ENCODE measurements around the gene DAO. TPM values are rescaled to one million over a fixed set of nuclear protein-coding genes. Genes with fewer than 3 reads are reported as not detected.

The DAO gene
- total RNA-seq, 1 donor = not detected

DNA sequence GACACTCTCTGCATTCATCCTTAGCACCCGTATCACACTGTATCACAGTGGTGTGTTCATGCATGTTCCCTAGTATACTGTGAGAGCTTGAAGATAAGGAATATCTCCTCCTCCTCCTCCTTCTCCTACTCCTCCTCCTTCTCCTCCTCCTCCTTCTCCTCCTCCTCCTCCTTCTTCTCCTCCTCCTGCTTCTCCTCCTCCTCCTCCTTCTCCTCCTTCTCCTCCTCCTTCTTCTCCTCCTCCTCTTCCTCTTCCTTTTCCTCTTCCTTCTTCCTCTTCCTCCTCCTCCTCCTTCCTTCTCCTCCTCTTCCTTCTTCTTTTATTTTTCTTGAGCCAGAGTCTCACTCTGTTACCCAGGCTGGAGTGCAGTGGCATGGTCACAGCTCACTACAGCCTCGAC is 27.1 kb downstream of the DAO start:
- no peak for TF ChIP-seq CTCF (IDR thresholded peaks at IDR 0.05; ENCODE audit: insufficient read depth, low read depth, low read length)
- no peak for DNase-seq (ENCODE audit: low read depth)

DNA sequence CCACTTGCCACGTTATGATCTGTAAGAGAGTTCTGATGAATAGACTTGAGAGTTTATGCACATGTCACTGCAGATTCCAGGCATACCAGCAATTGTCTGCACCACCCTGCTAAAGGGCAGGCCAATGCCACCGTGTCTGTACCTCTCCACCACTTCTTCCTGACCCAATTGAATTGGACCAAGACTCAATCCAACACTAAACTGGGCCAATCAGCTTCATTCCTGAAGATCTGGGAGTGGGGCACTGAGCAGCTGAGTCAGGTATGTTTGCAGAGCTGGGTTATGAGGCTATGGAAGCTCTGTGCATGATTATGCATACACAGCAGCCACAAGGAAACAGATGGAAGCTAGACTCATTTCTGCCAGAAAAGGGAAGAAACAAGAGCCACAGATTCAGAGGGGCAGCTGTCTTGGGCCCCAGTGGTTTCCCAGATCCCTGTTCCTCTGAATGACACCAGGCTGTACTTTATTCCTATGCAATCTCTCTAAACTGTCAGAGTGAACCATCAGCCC is 28.0 kb downstream of the DAO start:
- DNase-seq (ENCODE audit: low read depth) = no peak
- TF ChIP-seq CTCF (IDR thresholded peaks at IDR 0.05; ENCODE audit: insufficient read depth, low read depth, low read length) = no peak
- no peak overlapping the region for H3K4me3 ChIP-seq (ENCODE audit: low read depth, low read length)

More for the DNA sequence above, 27.1 kb downstream of the DAO start:
- H3K4me3 ChIP-seq (ENCODE audit: low read depth, low read length) = no peak overlapping the region

GRCh38 chr12:108910336-108910735 is 30.4 kb downstream of the DAO start:
- H3K4me3 ChIP-seq (ENCODE audit: low read depth, low read length) = no peak overlapping the region
- TF ChIP-seq CTCF (IDR thresholded peaks at IDR 0.05; ENCODE audit: insufficient read depth, low read depth, low read length) = no peak
- no peak for DNase-seq (ENCODE audit: low read depth)

- TF ChIP-seq CTCF (IDR thresholded peaks at IDR 0.05; ENCODE audit: insufficient read depth, low read depth, low read length) = no peak
- no peak for DNase-seq (ENCODE audit: low read depth)
- no peak overlapping the region for H3K4me3 ChIP-seq (ENCODE audit: low read depth, low read length)
Measured at GRCh38 chr12:108911915-108912314, 32.0 kb downstream of the DAO start.

DNA sequence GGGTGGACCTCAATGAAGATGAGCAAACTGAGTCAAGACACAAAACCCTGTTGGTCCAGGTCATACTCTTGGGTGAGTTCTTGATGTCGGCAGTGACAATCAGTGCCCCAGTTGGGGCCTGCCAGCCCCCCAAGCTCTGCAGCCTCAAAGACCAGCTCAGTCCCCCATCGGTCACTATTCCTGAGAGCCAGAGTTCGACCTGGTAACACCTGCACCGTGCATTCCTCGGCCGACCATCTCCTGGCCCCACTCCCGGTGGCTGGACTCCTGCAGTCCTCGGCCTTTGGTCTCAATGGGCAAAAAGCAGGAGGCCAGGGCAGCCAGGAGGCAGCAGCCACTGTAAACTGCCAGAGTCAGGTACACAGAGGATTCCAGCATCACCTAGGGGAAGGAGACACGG is 32.5 kb downstream of the DAO start:
- no peak for DNase-seq (ENCODE audit: low read depth)
- no peak overlapping the region for H3K4me3 ChIP-seq (ENCODE audit: low read depth, low read length)
- no peak for TF ChIP-seq CTCF (IDR thresholded peaks at IDR 0.05; ENCODE audit: insufficient read depth, low read depth, low read length)

DNA sequence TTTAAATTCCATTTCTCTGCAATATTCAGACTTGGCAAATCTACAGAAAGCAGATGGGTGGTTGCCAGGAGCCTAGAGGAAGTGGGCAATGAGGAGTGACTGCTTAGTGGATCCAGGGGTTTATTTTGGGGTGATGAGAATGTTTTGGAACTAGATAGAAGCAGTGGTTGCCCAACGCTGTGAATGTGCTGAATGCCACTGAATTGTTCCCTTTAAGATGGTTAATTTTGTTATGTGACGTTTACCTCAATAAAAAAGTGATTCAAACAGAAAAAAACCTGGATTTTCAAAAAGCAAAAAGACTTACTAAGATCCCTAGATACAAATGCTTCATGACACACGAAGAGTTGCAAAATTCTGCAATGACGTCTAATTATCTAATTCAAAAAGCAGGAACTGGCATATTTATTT is 34.2 kb downstream of the DAO start:
- peak; percentile 2 for DNase-seq (ENCODE audit: low read depth)
- H3K4me3 ChIP-seq (ENCODE audit: low read depth, low read length) = no peak overlapping the region
- no peak for TF ChIP-seq CTCF (IDR thresholded peaks at IDR 0.05; ENCODE audit: insufficient read depth, low read depth, low read length)

- no peak for DNase-seq (ENCODE audit: low read depth)
- no peak for TF ChIP-seq CTCF (IDR thresholded peaks at IDR 0.05; ENCODE audit: insufficient read depth, low read depth, low read length)
- H3K4me3 ChIP-seq (ENCODE audit: low read depth, low read length) = no peak overlapping the region
Measured at GRCh38 chr12:108915632-108916133, 35.8 kb downstream of the DAO start.

All from fibroblast of villous mesenchyme (primary cell).